Mucosa of rectum (tissue), 2 donors: ENCODE results near the gene PROM1.

Experiments
- H3K27ac ChIP-seq, 2 donors: one replicate each; pipeline ENCODE4 v1.7.0; 2013; ENCODE audit warnings: inconsistent platforms in 2 of 2, low read depth in 2 of 2, low read length in 2 of 2
- H3K27me3 ChIP-seq, 2 donors: one replicate each; pipeline ENCODE4 v1.7.0; 2013; ENCODE audit warnings: low read length in 2 of 2; ENCODE audit not compliant: control insufficient read depth in 2 of 2, insufficient read depth in 2 of 2
- H3K36me3 ChIP-seq, 2 donors: one replicate each; pipeline ENCODE4 v1.7.0; 2013; ENCODE audit warnings: low read length in 2 of 2; ENCODE audit not compliant: control insufficient read depth in 2 of 2, insufficient read depth in 2 of 2
- H3K4me1 ChIP-seq, 2 donors: one replicate each; pipeline ENCODE4 v1.7.0; 2013; ENCODE audit warnings: low read length in 2 of 2, mild to moderate bottlenecking in 1 of 2; ENCODE audit not compliant: control insufficient read depth in 2 of 2, insufficient read depth in 2 of 2
- H3K4me3 ChIP-seq, 2 donors: one replicate each; pipeline ENCODE4 v1.7.0; 2013; ENCODE audit warnings: low read length in 2 of 2
- H3K9ac ChIP-seq, 2 donors: one replicate each; pipeline ENCODE4 v1.7.0; 2013; ENCODE audit warnings: low read length in 2 of 2, low read depth in 1 of 2, mild to moderate bottlenecking in 1 of 2
- H3K9me3 ChIP-seq, 2 donors: one replicate each; pipeline ENCODE4 v1.7.0; 2013; ENCODE audit warnings: low read length in 2 of 2; ENCODE audit not compliant: control insufficient read depth in 2 of 2
- donor health status: healthy.
- donor health status: Normal muscosa, but diverticular disease.

PROM1 gene

GRCh38 chr4:16110661-16111290 lies 27.0 kb upstream of the PROM1 start:
- H3K4me1 ChIP-seq = no peaks in the 10 kb centered on the region
- H3K27ac ChIP-seq = no peak overlapping the region
- H3K4me3 ChIP-seq = no peak overlapping the region
- H3K36me3 ChIP-seq = no peaks in the 10 kb centered on the region
- no peak overlapping the region for H3K9ac ChIP-seq
- no peaks in the 10 kb centered on the region for H3K27me3 ChIP-seq
- no peaks in the 10 kb centered on the region for H3K9me3 ChIP-seq

GRCh38 chr4:16110199-16110598 lies 26.4 kb upstream of the PROM1 start:
- Histone ChIP-seq H3K27me3 (no peaks in the 10 kb centered on the region), H3K36me3 (no peaks in the 10 kb centered on the region), H3K9me3 (no peaks in the 10 kb centered on the region), H3K4me1 (no peaks in the 10 kb centered on the region), H3K4me3 (no peak overlapping the region), H3K9ac (no peak overlapping the region), H3K27ac (no peak overlapping the region)

DNA sequence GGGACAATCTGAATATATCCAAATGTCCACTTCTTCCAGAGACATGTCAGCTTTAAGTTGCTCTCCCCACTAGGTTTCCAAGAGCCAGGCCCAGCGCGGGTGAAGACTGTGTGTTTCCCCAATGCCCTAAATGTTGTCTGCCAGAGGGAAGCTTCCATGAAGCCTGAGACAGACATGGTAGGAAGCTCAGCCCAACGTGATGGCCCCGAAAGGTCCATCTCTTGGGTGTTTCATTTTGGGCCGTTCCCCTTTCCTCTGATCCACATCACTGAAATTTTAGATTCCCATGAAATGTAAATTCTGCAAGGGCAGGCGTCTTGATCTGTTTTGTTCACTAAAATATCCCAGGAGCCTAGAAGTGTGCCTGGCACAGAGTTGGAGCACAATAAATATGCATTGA lies 25.4 kb upstream of the PROM1 start:
- Histone ChIP-seq H3K36me3 (no peaks in the 10 kb centered on the region), H3K9me3 (no peaks in the 10 kb centered on the region), H3K4me1 (no peaks in the 10 kb centered on the region), H3K27ac (no peak overlapping the region), H3K9ac (no peak overlapping the region), H3K27me3 (no peaks in the 10 kb centered on the region), H3K4me3 (no peak overlapping the region)

GRCh38 chr4:16106956-16107355 lies 23.1 kb upstream of the PROM1 start:
- Histone ChIP-seq H3K27me3 (no peaks in the 10 kb centered on the region), H3K4me3 (no peak overlapping the region), H3K9ac (no peak overlapping the region), H3K9me3 (no peaks in the 10 kb centered on the region), H3K4me1 (no peaks in the 10 kb centered on the region), H3K36me3 (no peaks in the 10 kb centered on the region), H3K27ac (no peak overlapping the region)

GRCh38 chr4:16104520-16104919 lies 20.7 kb upstream of the PROM1 start:
- Histone ChIP-seq H3K4me3 (no peak overlapping the region), H3K4me1 (no peaks in the 10 kb centered on the region), H3K27ac (no peak overlapping the region), H3K36me3 (no peaks in the 10 kb centered on the region), H3K9me3 (no peaks in the 10 kb centered on the region), H3K27me3 (no peaks in the 10 kb centered on the region), H3K9ac (no peak overlapping the region)

GRCh38 chr4:16102356-16102755 lies 18.5 kb upstream of the PROM1 start:
- H3K27ac ChIP-seq = no peak overlapping the region
- H3K36me3 ChIP-seq = no peaks in the 10 kb centered on the region
- no peaks in the 10 kb centered on the region for H3K27me3 ChIP-seq
- no peaks in the 10 kb centered on the region for H3K9me3 ChIP-seq
- no peak overlapping the region for H3K4me3 ChIP-seq
- no peak overlapping the region for H3K9ac ChIP-seq
- no peaks in the 10 kb centered on the region for H3K4me1 ChIP-seq

DNA sequence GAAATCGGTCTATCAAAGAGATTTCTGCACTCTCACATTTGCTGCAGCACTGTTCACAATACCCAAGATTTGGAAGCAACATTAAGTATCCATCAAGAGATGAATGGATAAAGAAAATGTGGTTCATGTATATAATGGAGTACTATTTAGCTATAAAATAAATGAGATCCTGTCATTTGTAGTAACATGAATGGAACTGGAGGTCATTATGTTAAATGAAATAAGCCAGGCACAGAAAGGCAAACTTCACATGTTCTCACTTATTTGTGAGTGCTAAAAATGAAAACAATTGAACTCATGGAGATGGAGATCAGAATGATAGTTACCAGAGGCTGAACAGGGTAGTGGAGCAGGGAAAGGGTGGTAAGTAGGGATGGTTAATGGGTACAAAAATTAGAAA lies 17.0 kb upstream of the PROM1 start:
- no peak overlapping the region for H3K27ac ChIP-seq
- no peaks in the 10 kb centered on the region for H3K27me3 ChIP-seq
- H3K4me3 ChIP-seq = no peak overlapping the region
- H3K36me3 ChIP-seq = no peaks in the 10 kb centered on the region
- no peaks in the 10 kb centered on the region for H3K9me3 ChIP-seq
- H3K4me1 ChIP-seq = no peaks in the 10 kb centered on the region
- no peak overlapping the region for H3K9ac ChIP-seq

- Histone ChIP-seq H3K4me1 (peaks cover 0 to 11% of the 10 kb centered on the region in 2 donors), H3K9me3 (no peaks in the 10 kb centered on the region), H3K36me3 (no peaks in the 10 kb centered on the region), H3K27me3 (no peaks in the 10 kb centered on the region), H3K27ac (no peak overlapping the region), H3K4me3 (no peak overlapping the region), H3K9ac (no peak overlapping the region)
Measured at GRCh38 chr4:16092682-16093319, 9.0 kb upstream of the PROM1 start.

- Histone ChIP-seq H3K4me1 (peaks cover 0 to 11% of the 10 kb centered on the region in 2 donors), H3K9me3 (no peaks in the 10 kb centered on the region), H3K36me3 (no peaks in the 10 kb centered on the region), H3K4me3 (no peak overlapping the region), H3K27me3 (no peaks in the 10 kb centered on the region), H3K27ac (no peak overlapping the region), H3K9ac (no peak overlapping the region)
Measured at GRCh38 chr4:16090096-16090705, 6.4 kb upstream of the PROM1 start.

- no peaks in the 10 kb centered on the region for H3K36me3 ChIP-seq
- peaks cover 0 to 11% of the 10 kb centered on the region in 2 donors for H3K4me1 ChIP-seq
- no peak overlapping the region for H3K27ac ChIP-seq
- no peak overlapping the region for H3K9ac ChIP-seq
- no peak overlapping the region for H3K4me3 ChIP-seq
- peaks cover 0 to 3% of the 10 kb centered on the region in 2 donors for H3K27me3 ChIP-seq
- no peaks in the 10 kb centered on the region for H3K9me3 ChIP-seq
Measured at GRCh38 chr4:16089156-16089555, 5.3 kb upstream of the PROM1 start.
